Calu3 (cell line): ENCODE data around the gene RALGAPB. TPM values are rescaled to one million over a fixed set of nuclear protein-coding genes. Genes with fewer than 3 reads are reported as not detected.

Experiments
- BruUV-seq: library from RNA; stranded (reverse); fragments of 400-500 nt; replicated peaks from 2 replicates; lab custom pipeline; 2021; lab: Mats Ljungman, UMichigan
- CTCF ChIA-PET: fragments of 300-600 bp; sonication (Branson Sonifier 250); formaldehyde crosslinking; loops from one replicate; lab custom pipeline; 2022; ENCODE audit warnings: antibody characterized with exemption; lab: Charles Lee
- DNase-seq: peaks from one replicate; pipeline ENCODE4 v3.0.0; 2022
- H3K27ac Mint-ChIP-seq: one replicate; pipeline ENCODE4 v1.8.0; 2022; ENCODE audit warnings: mixed read lengths; ENCODE audit not compliant: unreplicated experiment
- H3K27me3 Mint-ChIP-seq: one replicate; pipeline ENCODE4 v1.8.0; 2022; ENCODE audit warnings: mixed read lengths; ENCODE audit not compliant: unreplicated experiment
- H3K36me3 Mint-ChIP-seq: one replicate; pipeline ENCODE4 v1.8.0; 2022; ENCODE audit warnings: mild to moderate bottlenecking, moderate library complexity, mixed read lengths; ENCODE audit not compliant: insufficient read depth, unreplicated experiment
- H3K4me1 Mint-ChIP-seq: one replicate; pipeline ENCODE4 v1.8.0; 2022; ENCODE audit warnings: mild to moderate bottlenecking, low read depth, mixed read lengths; ENCODE audit not compliant: unreplicated experiment
- H3K4me3 Mint-ChIP-seq: one replicate; pipeline ENCODE4 v1.8.0; 2022; ENCODE audit warnings: mild to moderate bottlenecking, low read depth, moderate library complexity, mixed read lengths; ENCODE audit not compliant: unreplicated experiment
- H3K9me3 Mint-ChIP-seq: one replicate; pipeline ENCODE4 v1.8.0; 2022; ENCODE audit warnings: low read depth, mixed read lengths; ENCODE audit not compliant: unreplicated experiment
- intact Hi-C: fragments of 100-400 bp; cut with micrococcal nuclease; formaldehyde crosslinking; loops from one replicate; pipeline ENCODE4 v1.10.0; 2022; ENCODE audit not compliant: unreplicated experiment
- total RNA-seq: library from RNA; stranded (reverse); gene quantifications from 2 replicates; pipeline ENCODE4 v1.2.3, GENCODE V29; 2022
- TF ChIP-seq, protein P1 (sequence below): fragments of 200-600 bp; IDR thresholded peaks from one replicate; pipeline ENCODE4 v1.8.0; 2022; ENCODE audit warnings: antibody characterized with exemption; ENCODE audit not compliant: unreplicated experiment

RALGAPB gene
- total RNA-seq, 1 experiment from 2014 or later: 59.8 TPM

DNA sequence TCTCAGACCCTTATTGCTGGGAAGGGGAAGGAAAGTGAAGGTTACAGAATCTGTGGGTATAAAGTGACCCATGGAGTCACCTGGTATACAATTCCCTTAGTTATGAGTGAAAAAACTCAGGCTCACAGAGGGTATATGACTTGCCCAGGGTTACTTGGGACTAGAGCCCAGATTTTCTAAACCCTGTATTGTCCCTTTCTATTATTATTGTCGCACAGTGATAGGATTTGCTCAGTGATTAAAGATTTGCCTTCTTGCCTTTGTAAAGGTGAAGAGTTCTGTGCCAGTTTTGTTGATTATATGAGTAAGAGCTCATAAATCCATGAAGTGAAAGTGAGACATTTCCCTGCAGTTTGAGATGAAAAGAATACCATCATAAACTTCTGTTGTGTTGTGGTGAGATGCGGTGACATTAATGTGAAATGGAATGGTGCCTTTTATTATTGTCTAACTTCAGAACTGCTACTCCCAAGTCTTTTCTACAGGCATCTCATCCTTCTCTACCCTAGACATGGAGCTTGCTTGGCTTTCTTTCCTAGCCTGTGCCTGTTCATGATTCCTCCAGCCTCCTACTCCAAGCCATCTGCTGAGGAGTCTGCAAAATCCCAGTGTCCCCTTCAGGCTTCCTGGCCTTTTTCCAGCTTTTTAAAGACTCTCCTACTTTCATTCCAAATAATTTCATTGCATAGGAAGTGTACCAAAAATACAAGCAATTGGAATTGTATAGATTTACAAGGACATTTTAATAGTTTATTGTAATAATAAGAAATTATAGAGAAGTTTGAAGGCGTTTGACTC is 74.8 kb downstream of the RALGAPB start:
- CTCF ChIA-PET: no interaction called here
- Mint-ChIP-seq H3K4me1 (no peaks in the 10 kb centered on the region), H3K36me3 (peaks cover 9% of the 10 kb centered on the region), H3K27ac (no peak overlapping the region), H3K27me3 (no peaks in the 10 kb centered on the region), H3K9me3 (no peaks in the 10 kb centered on the region), H3K4me3 (no peak overlapping the region)
- no TSS peak for BruUV-seq
- TF ChIP-seq, protein P1, sequence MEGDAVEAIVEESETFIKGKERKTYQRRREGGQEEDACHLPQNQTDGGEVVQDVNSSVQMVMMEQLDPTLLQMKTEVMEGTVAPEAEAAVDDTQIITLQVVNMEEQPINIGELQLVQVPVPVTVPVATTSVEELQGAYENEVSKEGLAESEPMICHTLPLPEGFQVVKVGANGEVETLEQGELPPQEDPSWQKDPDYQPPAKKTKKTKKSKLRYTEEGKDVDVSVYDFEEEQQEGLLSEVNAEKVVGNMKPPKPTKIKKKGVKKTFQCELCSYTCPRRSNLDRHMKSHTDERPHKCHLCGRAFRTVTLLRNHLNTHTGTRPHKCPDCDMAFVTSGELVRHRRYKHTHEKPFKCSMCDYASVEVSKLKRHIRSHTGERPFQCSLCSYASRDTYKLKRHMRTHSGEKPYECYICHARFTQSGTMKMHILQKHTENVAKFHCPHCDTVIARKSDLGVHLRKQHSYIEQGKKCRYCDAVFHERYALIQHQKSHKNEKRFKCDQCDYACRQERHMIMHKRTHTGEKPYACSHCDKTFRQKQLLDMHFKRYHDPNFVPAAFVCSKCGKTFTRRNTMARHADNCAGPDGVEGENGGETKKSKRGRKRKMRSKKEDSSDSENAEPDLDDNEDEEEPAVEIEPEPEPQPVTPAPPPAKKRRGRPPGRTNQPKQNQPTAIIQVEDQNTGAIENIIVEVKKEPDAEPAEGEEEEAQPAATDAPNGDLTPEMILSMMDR: no peak
- DNase-seq: no peak
- intact Hi-C loops: no loop called here

- Mint-ChIP-seq H3K4me1 (no peaks in the 10 kb centered on the region), H3K36me3 (peaks cover 9% of the 10 kb centered on the region), H3K9me3 (no peaks in the 10 kb centered on the region), H3K27me3 (no peaks in the 10 kb centered on the region), H3K4me3 (no peak overlapping the region), H3K27ac (no peak overlapping the region)
- DNase-seq: no peak
- BruUV-seq: no TSS peak
- intact Hi-C loops: no loop called here
- TF ChIP-seq, protein P1: no peak
- CTCF ChIA-PET: no interaction called here
Measured at GRCh38 chr20:38548356-38549083, 75.9 kb downstream of the RALGAPB start.

- CTCF ChIA-PET: no interaction called here
- no peak for DNase-seq
- BruUV-seq: no TSS peak
- Mint-ChIP-seq H3K27me3 (no peaks in the 10 kb centered on the region), H3K4me1 (no peaks in the 10 kb centered on the region), H3K36me3 (peaks cover 9% of the 10 kb centered on the region), H3K9me3 (no peaks in the 10 kb centered on the region), H3K4me3 (no peak overlapping the region), H3K27ac (no peak overlapping the region)
- TF ChIP-seq, protein P1: no peak
- intact Hi-C loops: no loop called here
Measured at GRCh38 chr20:38550274-38550673, 77.6 kb downstream of the RALGAPB start.

DNA sequence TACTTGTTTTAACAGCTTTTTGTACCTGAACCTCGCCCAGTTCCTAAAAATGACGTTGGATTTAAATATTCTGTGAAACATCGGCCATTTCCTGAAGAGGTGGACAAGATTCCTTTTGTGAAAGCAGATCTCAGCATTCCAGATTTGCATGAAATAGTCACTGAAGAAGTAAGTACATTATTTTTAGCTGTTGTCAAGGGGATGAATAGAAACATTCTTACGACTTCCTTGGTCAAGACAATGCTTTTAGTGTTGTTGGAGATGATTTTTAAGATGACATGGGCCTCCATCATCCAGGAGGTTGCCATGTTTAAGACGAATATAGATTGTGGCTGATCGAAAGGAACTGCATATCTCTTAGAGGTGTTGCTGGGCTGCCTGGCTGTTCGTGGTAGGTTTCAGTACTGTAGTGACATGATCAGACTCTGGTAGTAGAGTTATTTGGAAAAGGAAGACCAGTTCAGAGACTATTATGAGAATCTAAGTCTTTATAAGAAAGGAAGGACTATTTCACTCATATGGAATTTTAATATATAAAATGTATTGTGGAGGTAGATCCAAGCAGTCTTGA is 78.5 kb downstream of the RALGAPB start:
- no peak for DNase-seq
- Mint-ChIP-seq H3K27me3 (no peaks in the 10 kb centered on the region), H3K9me3 (no peaks in the 10 kb centered on the region), H3K27ac (no peak overlapping the region), H3K36me3 (peaks cover 9% of the 10 kb centered on the region), H3K4me1 (no peaks in the 10 kb centered on the region), H3K4me3 (no peak overlapping the region)
- CTCF ChIA-PET: no interaction called here
- intact Hi-C loops: no loop called here
- TF ChIP-seq, protein P1: no peak
- BruUV-seq: no TSS peak
